GM19035 (cell line): ENCODE measurements around the gene GIMAP6.
A peak's percentile ranks its signal among the peaks of the same experiment; 100 is the strongest.
"Not testable (repeated sequence)": the region's sequence is repeated elsewhere in the genome, so short reads cannot be mapped to it uniquely, and the experiment has no call there.

Experiments used
- ATAC-seq: cut with Tn5 transposase; IDR thresholded peaks from one replicate; pipeline ENCODE4 v1.9.1; 2021; ENCODE audit not compliant: unreplicated experiment

GIMAP6 gene

DNA sequence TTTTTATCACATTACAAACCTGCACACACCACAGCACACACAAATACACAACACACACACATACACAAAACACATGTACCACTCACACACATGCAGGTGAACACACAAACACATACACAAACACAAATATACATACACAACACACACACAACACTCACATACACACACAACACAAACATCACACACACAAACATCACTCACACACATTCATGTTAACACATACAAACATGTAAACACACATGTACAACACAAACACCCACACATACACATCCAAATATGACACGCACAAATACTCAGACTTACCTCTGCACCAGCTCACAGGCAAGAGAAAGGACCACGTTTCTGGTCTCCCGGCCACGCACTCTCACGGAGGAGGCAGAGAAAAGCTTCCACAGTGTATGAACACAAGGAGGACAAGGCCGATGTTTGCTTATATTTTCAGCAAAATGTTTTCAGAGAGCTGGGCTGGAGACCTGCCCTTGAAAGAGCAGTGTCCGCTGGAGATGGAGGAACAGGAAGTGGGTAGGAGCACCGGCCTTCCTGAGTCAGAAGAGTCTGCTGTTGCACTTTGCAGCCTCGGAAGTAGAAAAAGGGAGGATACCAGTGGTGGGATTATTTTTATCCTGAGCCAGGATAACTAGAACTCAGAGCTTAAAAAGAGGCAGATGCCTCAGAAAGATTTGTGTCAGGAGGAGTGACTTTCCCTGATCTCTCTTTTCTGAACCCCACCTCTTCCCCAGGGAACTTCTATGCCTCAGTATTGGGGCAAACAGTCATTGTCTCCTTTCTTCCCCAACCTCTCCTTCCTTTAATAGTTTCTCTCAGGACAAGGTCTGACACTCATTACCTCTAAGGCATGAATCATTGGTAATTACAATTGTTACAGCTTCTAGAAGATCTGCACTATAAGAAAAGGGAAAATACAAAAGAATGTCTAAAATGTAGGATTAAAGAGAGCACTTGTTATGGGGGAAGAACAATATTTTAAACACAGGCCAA lies at the start of gene GIMAP6:
Gene GIMAP6, minus strand, starts transcription at position 520 of the 999 bp plus-strand sequence. CDS start 2,243 bp downstream, outside the sequence.
- peak; percentile 71 for ATAC-seq

DNA sequence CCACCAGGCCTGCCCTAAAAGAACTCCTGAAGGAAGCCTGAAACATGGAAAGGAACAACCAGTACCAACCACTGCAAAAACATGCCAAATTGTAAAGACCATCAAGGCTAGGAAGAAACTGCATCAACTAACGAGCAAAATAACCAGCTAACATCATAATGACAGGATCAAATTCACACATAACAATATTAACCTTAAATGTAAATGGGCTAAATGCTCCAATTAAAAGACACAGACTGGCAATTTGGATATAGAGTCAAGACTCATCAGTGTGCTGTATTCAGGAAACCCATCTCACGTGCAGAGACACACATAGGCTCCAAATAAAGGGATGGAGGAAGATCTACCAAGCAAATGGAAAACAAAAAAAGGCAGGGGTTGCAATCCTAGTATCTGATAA lies 48.2 kb upstream of the GIMAP6 start:
- not testable (repeated sequence) for ATAC-seq

DNA sequence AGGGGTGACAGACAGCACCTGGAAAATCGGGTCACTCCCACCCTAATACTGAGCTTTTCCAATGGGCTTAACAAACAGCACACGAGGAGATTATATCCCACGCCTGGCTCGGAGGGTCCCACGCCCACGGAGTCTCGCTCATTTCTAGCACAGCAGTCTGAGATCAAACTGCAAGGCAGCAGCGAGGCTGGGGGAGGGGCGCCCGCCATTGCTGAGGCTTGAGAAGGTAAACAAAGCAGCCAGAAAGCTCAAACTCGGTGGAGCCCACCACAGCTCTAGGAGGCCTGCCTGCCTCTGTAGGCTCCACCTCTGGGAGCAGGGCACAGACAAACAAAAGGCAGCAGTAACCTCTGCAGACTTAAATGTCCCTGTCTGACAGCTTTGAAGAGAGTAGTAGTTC lies 46.4 kb upstream of the GIMAP6 start:
- ATAC-seq, result not testable (repeated sequence)

DNA sequence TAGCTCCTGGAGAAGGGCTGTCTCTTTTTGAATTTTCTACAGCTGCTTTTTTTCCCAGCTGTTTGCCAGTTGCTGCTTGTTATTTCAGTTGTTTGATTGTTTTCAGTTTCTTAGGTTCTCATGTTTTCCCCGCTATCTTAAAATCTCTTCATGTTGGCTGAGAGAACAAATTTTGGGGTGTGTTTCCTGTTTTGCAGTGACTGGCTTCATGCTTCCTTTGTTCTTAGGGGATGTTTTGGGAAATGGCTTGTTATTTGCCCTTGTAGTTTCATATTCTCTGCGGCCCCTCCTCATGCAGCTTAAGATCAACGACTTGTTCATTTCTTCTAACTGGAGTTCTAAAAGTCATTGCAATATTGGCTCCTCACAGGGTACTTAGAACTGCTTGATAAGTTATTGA lies 44.7 kb upstream of the GIMAP6 start:
- not testable (repeated sequence) for ATAC-seq

DNA sequence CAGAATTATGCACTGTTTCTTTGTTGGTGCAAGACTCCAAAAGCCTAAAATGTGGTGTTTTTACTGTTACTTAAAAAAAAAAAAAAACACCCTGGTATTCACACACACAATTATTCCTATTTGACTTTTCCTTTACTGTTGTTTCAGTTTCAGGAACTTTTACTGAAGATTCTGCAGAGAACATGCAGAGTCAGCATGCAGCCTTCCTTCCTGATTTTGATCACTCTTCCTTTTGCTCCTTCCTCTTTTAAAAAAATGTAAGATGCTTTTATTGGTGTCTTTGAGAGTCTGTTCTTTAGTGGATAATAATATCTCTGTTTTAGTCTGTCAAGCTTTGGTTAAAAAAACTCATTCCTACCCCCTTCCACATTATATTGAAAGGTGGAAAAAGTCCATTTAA lies 44.1 kb upstream of the GIMAP6 start:
- not testable (repeated sequence) for ATAC-seq

DNA sequence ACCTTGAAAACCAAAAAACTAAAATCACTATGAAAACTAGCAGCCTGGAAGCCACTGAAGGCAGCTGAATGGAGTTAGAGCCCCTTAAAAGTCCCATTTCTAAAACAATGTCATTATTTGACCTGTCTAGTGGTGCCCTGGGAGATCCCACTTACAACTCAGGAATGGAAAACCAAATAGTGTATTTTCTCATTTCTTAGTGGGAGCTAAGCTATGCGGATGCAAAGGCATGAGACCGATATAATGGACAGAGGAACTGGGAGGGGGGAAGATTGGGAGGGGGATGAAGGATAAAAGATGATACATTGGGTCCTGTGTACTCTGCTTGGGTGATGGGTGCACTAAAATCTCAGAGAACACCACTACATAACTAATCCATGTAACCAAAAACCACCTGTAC lies 43.5 kb upstream of the GIMAP6 start:
- no peak for ATAC-seq

DNA sequence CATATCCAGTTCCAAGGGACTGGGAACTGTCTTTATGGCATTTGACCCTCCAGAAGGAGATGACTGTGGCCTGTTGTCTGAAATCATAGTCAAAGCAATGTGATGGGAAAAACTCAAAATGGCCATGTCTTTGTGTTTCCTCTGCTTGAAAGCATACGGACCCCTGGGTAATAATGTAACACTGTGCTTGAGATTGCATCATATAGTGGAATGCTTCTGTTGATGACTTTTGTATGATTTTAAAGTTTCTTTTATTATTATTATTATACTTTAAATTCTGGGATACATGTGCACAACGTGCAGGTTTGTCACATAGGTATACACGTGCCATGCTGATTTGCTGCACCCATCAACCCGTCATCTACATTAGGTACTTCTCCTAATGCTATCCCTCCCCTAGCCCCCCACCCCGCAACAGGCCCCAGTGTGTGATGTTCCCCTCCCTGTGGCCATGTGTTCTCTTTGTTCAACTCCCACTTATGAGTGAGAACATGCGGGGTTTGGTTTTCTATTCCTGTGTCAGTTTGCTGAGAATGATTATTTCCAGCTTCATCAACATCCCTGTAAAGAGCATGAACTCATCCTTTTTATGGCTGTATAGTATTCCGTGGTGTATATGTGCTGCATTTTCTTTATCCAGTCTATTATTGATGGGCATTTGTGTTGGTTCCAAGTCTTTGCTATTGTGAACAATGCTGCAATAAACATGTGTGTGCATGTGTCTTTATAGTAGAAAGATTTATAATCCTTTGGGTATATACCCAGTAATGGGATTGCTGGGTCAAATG lies 39.8 kb upstream of the GIMAP6 start:
- ATAC-seq, result not testable (repeated sequence)

DNA sequence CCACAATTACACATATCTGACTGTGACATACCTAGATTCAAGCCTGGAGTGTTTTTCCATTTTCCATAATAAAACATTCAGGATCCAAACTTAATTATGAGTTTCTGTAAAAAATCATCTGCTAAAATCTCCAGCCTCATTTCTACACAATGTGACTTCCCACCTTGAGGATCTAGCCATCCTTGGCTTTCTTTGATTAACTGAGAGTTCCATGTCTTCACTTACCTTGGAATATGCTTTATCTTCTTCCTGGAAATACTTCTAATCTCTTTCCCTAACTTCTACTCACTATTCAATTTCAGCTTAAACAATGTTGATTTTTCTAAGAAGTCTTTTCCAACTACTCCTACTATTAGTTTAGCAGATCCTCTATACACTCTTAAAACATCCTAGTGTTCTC lies 36.8 kb upstream of the GIMAP6 start:
- ATAC-seq, result no peak

DNA sequence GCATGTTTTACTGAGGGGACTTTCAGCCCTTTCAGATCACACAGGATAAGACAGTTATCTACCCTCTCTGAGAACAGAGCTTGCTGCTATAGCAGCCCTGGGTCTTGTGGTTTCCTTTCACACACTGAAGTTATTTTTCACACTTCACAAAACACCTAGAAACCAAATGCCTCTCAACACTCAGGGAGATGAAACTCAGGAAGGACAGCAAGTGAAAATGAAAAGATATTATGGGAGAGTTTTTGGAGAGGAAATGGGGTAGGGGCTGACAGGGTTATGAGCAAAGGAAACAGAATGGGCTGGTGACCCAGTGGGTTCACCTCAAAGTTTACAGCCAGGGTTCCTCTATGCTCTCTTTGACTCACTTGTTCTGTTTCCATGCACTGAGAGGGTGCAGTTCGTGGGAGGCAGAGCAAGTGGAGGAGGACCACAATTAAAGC lies 36.3 kb upstream of the GIMAP6 start:
- peak; percentile 79 for ATAC-seq

DNA sequence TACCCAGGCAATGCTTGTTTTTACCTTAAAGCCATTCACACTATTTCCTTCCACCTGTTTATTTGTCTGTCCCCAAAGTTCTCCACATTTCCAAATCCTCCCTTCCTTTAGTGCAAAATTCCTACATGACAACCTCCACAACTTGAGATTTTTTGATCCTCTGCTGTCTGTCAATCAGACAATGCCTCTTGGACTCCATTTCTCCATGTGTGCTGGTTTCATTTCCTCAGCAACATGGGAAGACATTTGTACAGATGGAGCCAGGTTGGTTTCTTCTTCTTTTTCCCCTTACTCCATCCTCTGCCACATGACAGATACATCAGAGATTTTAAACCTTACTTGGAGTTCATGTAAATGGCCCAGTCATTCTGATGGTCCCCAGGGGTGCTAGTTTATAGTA lies 34.2 kb upstream of the GIMAP6 start:
- no peak for ATAC-seq

DNA sequence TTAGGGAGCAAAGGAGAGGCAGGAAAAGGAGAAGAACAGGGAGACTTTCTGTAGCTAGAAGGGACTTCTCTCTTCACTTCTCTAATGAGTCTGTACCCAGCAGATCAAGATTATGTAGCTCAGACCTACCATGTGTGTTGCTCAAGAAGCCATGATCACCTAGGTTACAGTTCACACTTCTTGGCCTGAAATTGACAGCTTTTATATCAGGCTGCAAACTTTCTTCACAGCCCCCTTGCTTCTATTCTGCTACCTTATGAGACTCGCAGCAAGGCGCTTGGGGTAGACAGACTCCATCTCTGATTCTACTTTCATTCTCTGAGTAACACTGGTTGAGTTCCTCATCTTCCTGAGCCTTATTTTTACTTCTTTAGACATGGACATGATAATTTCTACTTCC lies 33.7 kb upstream of the GIMAP6 start:
- no peak for ATAC-seq

DNA sequence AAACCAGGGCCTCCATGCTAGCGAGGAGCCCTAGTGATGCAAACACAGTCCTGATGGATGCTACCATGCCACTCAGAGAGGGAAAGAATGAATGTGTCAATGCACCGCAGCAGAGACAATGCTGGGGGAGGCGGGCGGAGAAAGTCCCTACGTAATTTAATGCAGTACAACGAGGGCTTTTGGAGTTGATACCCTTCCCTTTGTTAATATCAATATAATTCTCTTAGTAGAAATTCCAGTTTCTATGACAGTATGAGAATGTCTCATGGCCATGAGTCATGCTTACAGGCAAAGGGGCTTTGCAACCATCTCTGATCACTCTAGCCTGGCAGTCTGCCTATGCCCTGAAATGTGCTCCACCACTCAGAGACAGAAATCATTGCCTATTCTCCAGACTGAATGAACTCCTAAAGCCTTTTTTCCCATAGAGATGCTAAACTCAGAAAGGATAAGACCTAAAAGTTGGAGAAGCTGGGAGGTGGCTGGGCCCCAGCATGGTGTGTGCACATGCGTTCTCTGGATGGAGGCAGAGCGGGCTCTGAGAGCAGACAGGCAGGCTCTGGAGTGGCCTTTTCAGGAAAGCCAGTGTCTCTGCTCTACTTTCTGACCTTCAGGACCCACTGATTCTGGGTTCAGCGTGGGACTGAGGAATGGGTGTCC lies 33.0 kb upstream of the GIMAP6 start:
- no peak for ATAC-seq

DNA sequence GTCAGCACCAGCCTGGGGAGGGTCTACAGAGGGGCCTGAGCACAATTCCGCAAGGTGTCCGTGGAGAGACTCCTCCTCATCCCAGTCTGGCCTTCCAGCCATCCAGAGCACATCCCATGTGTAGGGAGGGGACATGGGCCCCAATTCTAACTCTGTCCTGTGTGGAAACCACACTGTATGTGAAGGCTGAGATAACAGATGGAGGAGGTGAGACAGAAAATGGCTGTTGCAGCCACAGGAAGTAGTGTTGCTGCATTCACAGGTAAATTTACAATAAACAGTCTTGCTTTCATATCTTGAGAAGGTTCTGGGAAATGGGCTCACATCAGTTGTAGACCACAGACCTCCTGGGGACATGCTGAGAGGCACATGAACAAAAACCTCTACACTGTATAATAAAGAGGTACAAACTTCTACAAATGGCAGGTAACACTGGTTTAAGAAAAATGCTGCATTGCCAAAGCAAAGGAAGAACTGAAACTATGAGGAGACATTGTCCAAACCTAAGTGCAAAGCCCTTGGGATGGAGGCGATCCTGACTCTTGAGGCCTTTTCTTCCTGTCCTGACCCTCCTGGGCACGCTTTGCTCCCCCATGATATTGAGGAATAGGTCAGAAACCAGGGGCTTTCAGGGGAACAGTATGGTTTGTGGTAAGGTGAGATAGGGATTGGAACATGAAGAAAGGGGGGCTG lies 31.8 kb upstream of the GIMAP6 start:
- ATAC-seq, result peak; percentile 37

DNA sequence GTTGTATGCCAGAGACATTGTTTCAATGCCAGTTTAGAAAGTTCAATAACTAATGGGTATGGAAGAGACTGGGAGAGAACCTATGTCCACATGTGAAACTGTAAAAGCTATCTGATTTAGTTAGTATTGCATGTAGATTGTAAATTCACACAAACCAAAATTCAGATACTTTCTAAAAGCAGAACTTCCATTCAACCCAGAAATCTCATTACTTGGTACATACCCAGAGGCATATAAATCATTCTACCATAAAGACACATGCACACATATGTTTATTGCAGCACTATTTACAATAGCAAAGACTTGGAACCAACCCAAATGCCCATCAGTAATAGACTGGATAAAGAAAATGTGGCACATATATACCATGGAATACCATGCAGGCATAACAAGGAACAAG lies 30.6 kb upstream of the GIMAP6 start:
- ATAC-seq, result not testable (repeated sequence)

DNA sequence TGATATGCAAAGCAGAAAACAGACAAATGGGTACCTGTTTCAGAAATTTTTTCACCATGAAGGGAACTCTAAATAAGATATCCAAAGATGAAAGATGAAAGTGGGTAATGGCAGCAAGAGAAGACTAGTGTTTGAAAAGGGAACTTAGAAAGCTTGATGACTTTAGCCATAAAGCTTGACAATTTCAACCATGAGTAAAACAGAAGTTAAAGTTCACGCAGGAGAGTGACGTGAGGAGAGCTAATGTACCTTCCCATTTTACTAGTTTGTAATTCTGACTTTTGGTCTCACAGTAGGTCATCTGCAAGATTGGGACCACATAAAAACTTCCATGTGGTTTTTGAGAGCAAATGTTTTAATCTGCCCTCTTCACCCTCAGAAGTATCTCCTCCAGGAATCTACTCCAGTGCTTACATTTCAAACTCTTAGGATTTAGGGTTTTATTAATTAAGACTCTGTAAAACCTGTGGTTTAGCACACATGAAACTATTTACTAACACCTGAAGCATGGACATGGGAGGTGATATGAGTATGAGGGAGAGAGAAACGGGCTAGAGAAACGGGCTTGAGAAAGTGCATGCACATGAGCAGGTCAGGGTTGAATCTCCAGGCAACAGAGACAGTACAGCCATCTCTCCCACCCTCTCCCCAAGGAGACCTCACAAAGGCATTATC lies 28.9 kb upstream of the GIMAP6 start:
- ATAC-seq, result no peak

DNA sequence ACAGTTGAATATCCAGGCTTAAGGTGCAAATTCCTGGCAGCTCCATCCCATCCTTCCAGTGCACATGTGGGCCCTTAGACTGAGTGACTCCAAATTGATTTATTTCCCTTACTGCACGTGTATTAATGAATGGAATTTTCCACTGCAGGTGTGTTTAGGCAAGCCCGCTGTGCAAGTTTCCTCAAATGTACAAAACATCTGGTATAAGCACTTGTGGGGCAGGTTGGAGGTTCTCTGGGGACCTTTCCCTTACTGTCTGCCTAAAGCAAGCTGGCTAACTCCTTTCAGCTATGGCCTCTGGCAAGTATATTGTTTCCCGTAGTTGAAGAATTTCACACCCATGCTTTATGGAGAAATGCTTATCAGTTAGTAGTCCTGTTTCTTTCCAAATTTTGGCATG lies 25.3 kb upstream of the GIMAP6 start:
- ATAC-seq, result no peak

DNA sequence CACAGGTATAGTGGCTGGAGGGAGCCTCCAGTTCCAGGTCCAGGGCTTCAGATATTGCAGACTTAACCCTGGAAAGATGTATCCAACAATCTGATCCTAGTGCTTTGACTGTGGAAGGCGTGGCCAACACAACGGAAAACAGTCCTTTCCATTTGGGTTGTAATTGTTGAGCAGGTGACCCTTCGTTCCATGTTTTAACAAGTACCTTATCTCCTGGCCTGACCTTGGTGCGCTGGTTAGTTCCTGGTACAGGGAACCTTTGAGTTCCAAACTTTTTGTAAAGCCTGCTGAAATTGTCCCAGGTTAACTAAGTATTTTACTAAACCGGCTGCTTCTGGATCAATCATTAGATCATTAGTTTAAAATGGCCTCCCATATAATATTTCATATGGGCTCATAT lies 23.9 kb upstream of the GIMAP6 start:
- ATAC-seq, result no peak

DNA sequence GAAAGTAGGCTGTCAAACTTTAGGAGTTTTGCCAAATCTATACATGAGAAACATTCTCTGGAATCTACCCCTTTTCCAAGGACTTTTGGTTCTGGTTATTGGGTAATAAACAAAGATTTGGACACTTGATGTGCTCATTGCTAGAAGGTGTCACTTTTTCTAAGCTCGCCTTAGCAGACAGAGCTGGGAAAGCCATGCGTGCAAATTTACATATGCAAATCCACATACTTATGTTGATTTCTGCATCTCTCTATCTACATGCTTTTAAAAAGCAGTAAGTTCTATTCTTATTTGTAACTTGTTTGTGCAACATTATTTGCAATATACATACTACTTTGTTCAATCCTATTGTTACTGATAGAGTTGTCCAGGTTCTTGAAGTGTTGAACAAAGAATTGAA lies 22.5 kb upstream of the GIMAP6 start:
- no peak for ATAC-seq

DNA sequence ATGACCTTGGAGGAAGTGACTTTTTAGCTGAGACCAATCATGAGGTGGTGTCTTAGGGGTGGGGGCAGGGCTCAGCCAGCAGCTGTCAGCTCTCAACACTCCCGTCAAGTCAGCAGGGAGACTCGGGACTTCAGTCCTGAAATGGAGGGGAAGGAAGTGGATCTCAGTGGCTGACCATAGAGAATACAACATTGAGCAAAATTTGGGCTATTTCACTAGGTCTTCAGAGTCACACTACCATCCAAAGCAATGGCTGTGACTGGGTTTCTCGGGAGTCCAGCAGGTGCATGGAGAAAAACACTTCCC lies 16.8 kb upstream of the GIMAP6 start:
- ATAC-seq, result no peak

DNA sequence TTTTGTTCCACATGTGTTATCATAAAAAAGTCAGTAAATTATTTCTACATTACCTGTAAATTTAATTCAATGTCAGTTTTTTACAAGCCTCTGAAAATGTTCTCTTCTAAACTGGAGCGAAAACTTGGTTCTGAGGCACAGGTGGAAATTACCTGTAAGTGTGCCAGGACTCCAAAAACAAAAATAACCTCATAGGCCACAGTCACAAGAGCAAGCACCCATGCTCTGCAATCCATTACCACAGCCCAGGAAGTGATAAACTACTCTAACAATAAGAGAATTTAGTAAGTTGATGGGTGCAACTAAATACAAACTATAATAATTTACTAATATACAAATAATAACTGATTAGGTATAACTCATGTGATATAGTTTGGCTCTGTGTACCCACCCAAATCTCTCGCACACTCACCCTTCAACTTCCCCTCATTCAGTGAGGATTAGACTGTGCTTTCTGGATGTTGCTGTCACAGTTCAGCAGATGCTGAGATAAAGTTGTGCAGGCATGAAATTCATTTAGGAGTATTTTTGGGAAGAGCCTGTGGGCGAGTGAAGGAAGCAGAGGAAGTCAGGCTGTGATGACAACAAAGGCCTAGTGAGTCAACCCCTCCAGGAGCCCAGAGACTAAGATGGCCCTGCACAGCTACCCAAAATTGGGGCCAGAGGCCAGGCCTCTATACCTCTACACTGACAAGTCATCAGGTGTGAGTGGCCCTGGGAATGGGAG lies 16.3 kb upstream of the GIMAP6 start:
- no peak for ATAC-seq
